ENCODE data around the gene PAXIP1.

PAXIP1 gene

GRCh38 chr7:154996756-154997155, 6.2 kb downstream of the PAXIP1 start:
- Histone ChIP-seq H4K8ac (ENCODE audit: low read depth, low read length) (no peak overlapping the region), H2BK12ac (ENCODE audit: low read length) (no peak overlapping the region), H3K4me3 (ENCODE audit: low read depth, low read length) (no peak overlapping the region), H3K27ac (ENCODE audit: low read depth, low read length) (no peak overlapping the region), H3K18ac (ENCODE audit: low read length) (no peak overlapping the region), H3K79me2 (ENCODE audit: control insufficient read depth, insufficient read depth, low read length, poor library complexity) (peaks cover under 1% of the 10 kb centered on the region), H4K91ac (ENCODE audit: low read depth, low read length) (no peak overlapping the region), H3K9ac (ENCODE audit: low read length) (no peak overlapping the region), H3K4me2 (ENCODE audit: low read length) (no peak overlapping the region), H3K79me1 (ENCODE audit: low read length) (no peaks in the 10 kb centered on the region), H3K36me3 (ENCODE audit: control insufficient read depth in 1 of 2, insufficient read depth in 2 of 2, low read length in 2 of 2) (peaks cover 11 to 26% of the 10 kb centered on the region in 2 experiments), H3K27me3 (ENCODE audit: insufficient read depth, low read length) (no peaks in the 10 kb centered on the region), H2AK5ac (ENCODE audit: low read length) (no peak overlapping the region), H3K9me3 (ENCODE audit: insufficient read depth, low read depth, low read length) (peaks cover 2% of the 10 kb centered on the region), H2BK5ac (ENCODE audit: low read depth, low read length, poor library complexity) (no peak overlapping the region), H3K4ac (ENCODE audit: low read depth, low read length) (no peak overlapping the region), H2BK120ac (ENCODE audit: insufficient read depth, low read length, poor library complexity) (no peak overlapping the region), H3K4me1 (ENCODE audit: control insufficient read depth in 1 of 2, insufficient read depth in 2 of 2, low read length in 2 of 2) (peaks cover 4 to 5% of the 10 kb centered on the region in 2 experiments), H2AFZ (ENCODE audit: insufficient read depth, low read length, poor library complexity) (no peak overlapping the region), H3K23ac (ENCODE audit: low read length) (no peak overlapping the region), H3K14ac (ENCODE audit: low read length) (no peak overlapping the region), H4K12ac (ENCODE audit: low read depth, low read length) (no peak overlapping the region)
- WGBS (ENCODE audit: extremely low coverage, insufficient coverage, insufficient read length) = no CpG with 5 or more reads among the region's 4 CpGs
- peak; percentile 62 to 80 for DNase-seq

GRCh38 chr7:154996101-154996500, 6.8 kb downstream of the PAXIP1 start:
- Histone ChIP-seq H3K14ac (ENCODE audit: low read length) (no peak overlapping the region), H3K4me1 (ENCODE audit: control insufficient read depth in 1 of 2, insufficient read depth in 2 of 2, low read length in 2 of 2) (peaks cover 4 to 5% of the 10 kb centered on the region in 2 experiments), H3K27me3 (ENCODE audit: insufficient read depth, low read length) (no peaks in the 10 kb centered on the region), H2BK5ac (ENCODE audit: low read depth, low read length, poor library complexity) (no peak overlapping the region), H3K18ac (ENCODE audit: low read length) (no peak overlapping the region), H2AK5ac (ENCODE audit: low read length) (no peak overlapping the region), H3K4me3 (ENCODE audit: low read depth, low read length) (no peak overlapping the region), H3K4me2 (ENCODE audit: low read length) (no peak overlapping the region), H3K27ac (ENCODE audit: low read depth, low read length) (no peak overlapping the region), H2AFZ (ENCODE audit: insufficient read depth, low read length, poor library complexity) (no peak overlapping the region), H2BK12ac (ENCODE audit: low read length) (no peak overlapping the region), H3K79me2 (ENCODE audit: control insufficient read depth, insufficient read depth, low read length, poor library complexity) (no peaks in the 10 kb centered on the region), H4K91ac (ENCODE audit: low read depth, low read length) (no peak overlapping the region), H4K8ac (ENCODE audit: low read depth, low read length) (no peak overlapping the region), H3K9ac (ENCODE audit: low read length) (no peak overlapping the region), H3K36me3 (ENCODE audit: control insufficient read depth in 1 of 2, insufficient read depth in 2 of 2, low read length in 2 of 2) (peaks cover 11 to 26% of the 10 kb centered on the region in 2 experiments), H4K12ac (ENCODE audit: low read depth, low read length) (no peak overlapping the region), H3K79me1 (ENCODE audit: low read length) (no peaks in the 10 kb centered on the region), H3K23ac (ENCODE audit: low read length) (no peak overlapping the region), H3K4ac (ENCODE audit: low read depth, low read length) (no peak overlapping the region), H3K9me3 (ENCODE audit: insufficient read depth, low read depth, low read length) (peaks cover 2% of the 10 kb centered on the region), H2BK120ac (ENCODE audit: insufficient read depth, low read length, poor library complexity) (no peak overlapping the region)
- peak; percentile 61 to 85 for DNase-seq
- no CpG with 5 or more reads among the region's 1 CpG for WGBS (ENCODE audit: extremely low coverage, insufficient coverage, insufficient read length)

GRCh38 chr7:154994996-154995395, 7.9 kb downstream of the PAXIP1 start:
- WGBS (ENCODE audit: extremely low coverage, insufficient coverage, insufficient read length) = no CpG with 5 or more reads among the region's 2 CpGs
- H4K12ac ChIP-seq (ENCODE audit: low read depth, low read length) = no peak overlapping the region

GRCh38 chr7:154990964-154991540, 11.9 kb downstream of the PAXIP1 start:
- H3K4me2 ChIP-seq (ENCODE audit: low read length) = no peak overlapping the region
- no peak overlapping the region for H2AFZ ChIP-seq (ENCODE audit: insufficient read depth, low read length, poor library complexity)
- no peak overlapping the region for H4K12ac ChIP-seq (ENCODE audit: low read depth, low read length)
- H2BK5ac ChIP-seq (ENCODE audit: low read depth, low read length, poor library complexity) = no peak overlapping the region
- H3K4ac ChIP-seq (ENCODE audit: low read depth, low read length) = no peak overlapping the region
- no peak overlapping the region for H3K4me3 ChIP-seq (ENCODE audit: low read depth, low read length)
- no peaks in the 10 kb centered on the region for H3K27me3 ChIP-seq (ENCODE audit: insufficient read depth, low read length)
- no CpG with 5 or more reads among the region's 3 CpGs for WGBS (ENCODE audit: extremely low coverage, insufficient coverage, insufficient read length)
- no peak for DNase-seq
- H4K91ac ChIP-seq (ENCODE audit: low read depth, low read length) = no peak overlapping the region
- no peak overlapping the region for H3K23ac ChIP-seq (ENCODE audit: low read length)
- H3K9ac ChIP-seq (ENCODE audit: low read length) = no peak overlapping the region
- H3K79me1 ChIP-seq (ENCODE audit: low read length) = no peaks in the 10 kb centered on the region
- H3K18ac ChIP-seq (ENCODE audit: low read length) = no peak overlapping the region
- no peaks in the 10 kb centered on the region for H3K9me3 ChIP-seq (ENCODE audit: insufficient read depth, low read depth, low read length)
- no peak overlapping the region for H3K14ac ChIP-seq (ENCODE audit: low read length)
- no peak overlapping the region for H2BK12ac ChIP-seq (ENCODE audit: low read length)
- no peak overlapping the region for H4K8ac ChIP-seq (ENCODE audit: low read depth, low read length)
- no peak overlapping the region for H2AK5ac ChIP-seq (ENCODE audit: low read length)
- H3K4me1 ChIP-seq (ENCODE audit: control insufficient read depth in 1 of 2, insufficient read depth in 2 of 2, low read length in 2 of 2) = peaks cover 3 to 4% of the 10 kb centered on the region in 2 experiments
- H2BK120ac ChIP-seq (ENCODE audit: insufficient read depth, low read length, poor library complexity) = no peak overlapping the region
- no peak overlapping the region for H3K27ac ChIP-seq (ENCODE audit: low read depth, low read length)
- no peaks in the 10 kb centered on the region for H3K79me2 ChIP-seq (ENCODE audit: control insufficient read depth, insufficient read depth, low read length, poor library complexity)
- H3K36me3 ChIP-seq (ENCODE audit: control insufficient read depth in 1 of 2, insufficient read depth in 2 of 2, low read length in 2 of 2) = peaks cover 10 to 15% of the 10 kb centered on the region in 2 experiments

More at GRCh38 chr7:154994996-154995395, 7.9 kb downstream of the PAXIP1 start:
- Histone ChIP-seq H3K27me3 (ENCODE audit: insufficient read depth, low read length) (no peaks in the 10 kb centered on the region), H3K4ac (ENCODE audit: low read depth, low read length) (no peak overlapping the region), H3K4me3 (ENCODE audit: low read depth, low read length) (no peak overlapping the region), H3K36me3 (ENCODE audit: control insufficient read depth in 1 of 2, insufficient read depth in 2 of 2, low read length in 2 of 2) (peaks cover 12 to 28% of the 10 kb centered on the region in 2 experiments), H3K4me2 (ENCODE audit: low read length) (no peak overlapping the region), H3K27ac (ENCODE audit: low read depth, low read length) (no peak overlapping the region), H4K91ac (ENCODE audit: low read depth, low read length) (no peak overlapping the region), H3K9me3 (ENCODE audit: insufficient read depth, low read depth, low read length) (peaks cover 2% of the 10 kb centered on the region), H2AFZ (ENCODE audit: insufficient read depth, low read length, poor library complexity) (no peak overlapping the region), H2BK5ac (ENCODE audit: low read depth, low read length, poor library complexity) (no peak overlapping the region), H2BK120ac (ENCODE audit: insufficient read depth, low read length, poor library complexity) (no peak overlapping the region), H3K9ac (ENCODE audit: low read length) (peak overlapping the region; percentile 47), H3K14ac (ENCODE audit: low read length) (no peak overlapping the region), H3K79me2 (ENCODE audit: control insufficient read depth, insufficient read depth, low read length, poor library complexity) (no peaks in the 10 kb centered on the region), H4K8ac (ENCODE audit: low read depth, low read length) (no peak overlapping the region), H2BK12ac (ENCODE audit: low read length) (no peak overlapping the region), H2AK5ac (ENCODE audit: low read length) (no peak overlapping the region), H3K79me1 (ENCODE audit: low read length) (no peaks in the 10 kb centered on the region), H3K4me1 (ENCODE audit: control insufficient read depth in 1 of 2, insufficient read depth in 2 of 2, low read length in 2 of 2) (peaks cover 4 to 5% of the 10 kb centered on the region in 2 experiments), H3K23ac (ENCODE audit: low read length) (no peak overlapping the region), H3K18ac (ENCODE audit: low read length) (no peak overlapping the region)
- no peak for DNase-seq
